Fibroblast of pulmonary artery (primary cell): Measurements from ENCODE around the gene KRTAP5-7.
A peak's percentile ranks its signal among the peaks of the same experiment; 100 is the strongest.
"Not testable (repeated sequence)": the region's sequence is repeated elsewhere in the genome, so short reads cannot be mapped to it uniquely, and the experiment has no call there.

Experiments used
- DNase-seq: peaks from one replicate; pipeline ENCODE4 v3.0.0-alpha.2; 2010; ENCODE audit warnings: low read depth
- H3K4me3 ChIP-seq: replicated peaks from 2 replicates; pipeline ENCODE4 v1.5.1; 2011; ENCODE audit warnings: low read depth, mild to moderate bottlenecking, control low read depth, low read length, moderate library complexity
- CTCF ChIP-seq: IDR thresholded peaks from 2 replicates; pipeline ENCODE4 v1.5.1; 2011; ENCODE audit warnings: mild to moderate bottlenecking, control low read depth, low read length, inconsistent platforms; ENCODE audit errors: missing control alignments

The KRTAP5-7 gene

GRCh38 chr11:71563406-71563805, 36.3 kb downstream of the KRTAP5-7 start:
- TF ChIP-seq CTCF: peak; percentile 50
- H3K4me3 ChIP-seq: no peak overlapping the region
- peak; percentile 55 for DNase-seq

- no peak for TF ChIP-seq CTCF
- no peak for DNase-seq
- no peak overlapping the region for H3K4me3 ChIP-seq
Observed at GRCh38 chr11:71564430-71564829, 37.4 kb downstream of the KRTAP5-7 start.

- TF ChIP-seq CTCF: no peak
- DNase-seq: no peak
- no peak within 1 kb of the TSS for H3K4me3 ChIP-seq
Observed at GRCh38 chr11:71565263-71565662, 38.2 kb downstream of the KRTAP5-7 start, which contains the start of gene KRTAP5-10. TSS of gene KRTAP5-10 (plus strand) at chr11:71565563. CDS start at chr11:71565588, 25 bp downstream.

GRCh38 chr11:71566081-71566620, 39.1 kb downstream of the KRTAP5-7 start:
- no peak for DNase-seq
- H3K4me3 ChIP-seq: no peak overlapping the region
- no peak for TF ChIP-seq CTCF

- DNase-seq, H3K4me3 ChIP-seq: not testable (repeated sequence)
Observed at GRCh38 chr11:71566626-71567599, 39.8 kb downstream of the KRTAP5-7 start.

GRCh38 chr11:71567633-71568032, 40.6 kb downstream of the KRTAP5-7 start:
- DNase-seq: not testable (repeated sequence)

GRCh38 chr11:71568704-71569349, 41.8 kb downstream of the KRTAP5-7 start:
- TF ChIP-seq CTCF: no peak
- H3K4me3 ChIP-seq: no peak overlapping the region
- DNase-seq: peak; percentile 14

More at GRCh38 chr11:71567633-71568032, 40.6 kb downstream of the KRTAP5-7 start:
- not testable (repeated sequence) for H3K4me3 ChIP-seq

- not testable (repeated sequence) for DNase-seq, H3K4me3 ChIP-seq
Observed at GRCh38 chr11:71571101-71571850, 44.2 kb downstream of the KRTAP5-7 start.
